IMR-90 (cell line): ENCODE results near the gene SLC2A13. TPM values are rescaled to one million over a fixed set of nuclear protein-coding genes. Genes with fewer than 3 reads are reported as not detected.
A peak's percentile ranks its signal among the peaks of the same experiment; 100 is the strongest.

Experiments used
- ATAC-seq: fragments of 200-7000 bp; cut with Tn5 transposase; 2 replicates; pipeline ENCODE4 v1.9.1; 2020; ENCODE audit warnings: low read depth, mild to moderate bottlenecking, moderate library complexity
- BruUV-seq: library from RNA; stranded (reverse); fragments of 400-500 nt; replicated peaks from 2 replicates; lab custom pipeline; 2021; lab: Mats Ljungman, UMichigan
- CTCF ChIA-PET: fragments of 300-600 bp; formaldehyde crosslinking; extraction: SDS; loops from one replicate; lab custom pipeline; 2021; ENCODE audit warnings: antibody characterized with exemption; lab: Yijun Ruan, JAX
- POLR2A ChIA-PET: fragments of 300-600 bp; sonication (Branson Sonifier 250); formaldehyde crosslinking; loops from one replicate; lab custom pipeline; 2022; ENCODE audit warnings: antibody characterized with exemption; ENCODE audit not compliant: unreplicated experiment; lab: Charles Lee
- DNase-seq: peaks from one replicate; pipeline ENCODE4 v3.0.0; 2013
- H2AFZ ChIP-seq: replicated peaks from 2 replicates; pipeline ENCODE3; 2013; ENCODE audit warnings: low read length, mild to moderate bottlenecking; ENCODE audit not compliant: poor library complexity
- H2AK5ac ChIP-seq: 2 replicates; pipeline ENCODE4 v1.6.1; 2013; ENCODE audit warnings: low read depth, low read length, inconsistent platforms
- H2AK9ac ChIP-seq: replicated peaks from 2 replicates; pipeline ENCODE3; 2013; ENCODE audit warnings: mild to moderate bottlenecking, low read depth, low read length, moderate library complexity; ENCODE audit not compliant: poor library complexity
- H2BK120ac ChIP-seq: 2 replicates; pipeline ENCODE4 v1.6.1; 2013; ENCODE audit warnings: low read depth, low read length, inconsistent platforms
- H2BK15ac ChIP-seq: 3 replicates; pipeline ENCODE4 v1.6.1; 2013; ENCODE audit warnings: low read depth, low read length, inconsistent platforms
- H2BK20ac ChIP-seq: 2 replicates; pipeline ENCODE4 v1.6.1; 2013; ENCODE audit warnings: low read depth, mild to moderate bottlenecking, inconsistent platforms, low read length, moderate library complexity
- H2BK5ac ChIP-seq: 2 replicates; pipeline ENCODE4 v1.6.1; 2013; ENCODE audit warnings: mild to moderate bottlenecking, low read depth, low read length, inconsistent platforms; ENCODE audit not compliant: poor library complexity, severe bottlenecking
- H3K14ac ChIP-seq: replicated peaks from 2 replicates; pipeline ENCODE4 v1.6.1; 2013; ENCODE audit warnings: low read depth, low read length, inconsistent platforms
- H3K18ac ChIP-seq: 2 replicates; pipeline ENCODE4 v1.6.1; 2013; ENCODE audit warnings: low read depth, low read length, control low read depth
- H3K23ac ChIP-seq: 2 replicates; pipeline ENCODE4 v1.6.1; 2013; ENCODE audit warnings: low read depth, low read length, inconsistent platforms
- H3K27ac ChIP-seq: 2 replicates; pipeline ENCODE4 v1.5.1; 2013; ENCODE audit warnings: mild to moderate bottlenecking, control low read depth, low read length; ENCODE audit not compliant: insufficient read depth
- H3K27me3 ChIP-seq: 2 replicates; pipeline ENCODE4 v1.6.1; 2013; ENCODE audit warnings: low read length; ENCODE audit not compliant: control insufficient read depth, insufficient read depth
- H3K36me3 ChIP-seq: 2 replicates; pipeline ENCODE4 v1.6.1; 2013; ENCODE audit warnings: low read length, mixed read lengths; ENCODE audit not compliant: control insufficient read depth, insufficient read depth
- H3K4ac ChIP-seq: 2 replicates; pipeline ENCODE4 v1.6.1; 2013; ENCODE audit warnings: low read depth, low read length, inconsistent platforms
- H3K4me1 ChIP-seq: 2 replicates; pipeline ENCODE4 v1.6.1; 2013; ENCODE audit warnings: low read length, mixed read lengths; ENCODE audit not compliant: control insufficient read depth, insufficient read depth
- H3K4me2 ChIP-seq: 2 replicates; pipeline ENCODE4 v1.6.1; 2013; ENCODE audit warnings: low read depth, mild to moderate bottlenecking, control low read depth, low read length, moderate library complexity
- H3K4me3 ChIP-seq: 2 replicates; pipeline ENCODE4 v1.5.1; 2013; ENCODE audit warnings: low read depth, mild to moderate bottlenecking, control low read depth, low read length, moderate library complexity; ENCODE audit not compliant: insufficient read depth
- H3K56ac ChIP-seq: 2 replicates; pipeline ENCODE4 v1.6.1; 2013; ENCODE audit warnings: low read length, inconsistent platforms; ENCODE audit not compliant: insufficient read depth; ENCODE audit errors: extremely low read depth
- H3K79me1 ChIP-seq, 2 experiments: 2 replicates each; pipeline ENCODE4 v1.6.1; 2013; ENCODE audit warnings: low read length in 2 of 2, inconsistent platforms in 1 of 2, low read depth in 1 of 2
- H3K9ac ChIP-seq: 2 replicates; pipeline ENCODE4 v1.6.1; 2013; ENCODE audit warnings: low read depth, low read length, control low read depth
- H3K9me1 ChIP-seq: 2 replicates; pipeline ENCODE4 v1.6.1; 2013; ENCODE audit warnings: low read length, inconsistent platforms; ENCODE audit not compliant: insufficient read depth
- H3K9me3 ChIP-seq: 2 replicates; pipeline ENCODE4 v1.6.1; 2013; ENCODE audit warnings: low read length; ENCODE audit not compliant: control insufficient read depth, insufficient read depth
- H4K20me1 ChIP-seq: 2 replicates; pipeline ENCODE4 v1.6.1; 2013; ENCODE audit warnings: low read length, inconsistent platforms; ENCODE audit not compliant: insufficient read depth
- H4K5ac ChIP-seq: 2 replicates; pipeline ENCODE4 v1.6.1; 2013; ENCODE audit warnings: mild to moderate bottlenecking, low read depth, low read length, control low read depth
- H4K8ac ChIP-seq, 2 experiments: 2 replicates each; pipeline ENCODE4 v1.6.1; 2013; ENCODE audit warnings: low read depth in 2 of 2, low read length in 2 of 2, control low read depth in 1 of 2, inconsistent platforms in 1 of 2
- H4K91ac ChIP-seq: 2 replicates; pipeline ENCODE4 v1.6.1; 2013; ENCODE audit warnings: low read depth, low read length, inconsistent platforms; ENCODE audit not compliant: insufficient read depth
- CEBPB ChIP-seq: IDR thresholded peaks from 2 replicates; pipeline ENCODE4 v1.6.1; 2012; ENCODE audit warnings: low read depth, low read length, improper control_type of control experiment
- WGBS, 2 experiments: methylation state at CpG; one replicate each; pipeline versions ENCODE4 v1.1.5 to v1.1.7; 2013; ENCODE audit warnings: missing lambda C conversion rate in 2 of 2; ENCODE audit not compliant: insufficient read length in 1 of 2; ENCODE audit errors: extremely low coverage in 2 of 2; 5-methylcytosine and 5-hydroxymethylcytosine counted together
- dilution Hi-C: fragments of 300-500 bp; cut with HindIII; formaldehyde crosslinking; loops from one replicate; pipeline ENCODE4 v1.14.3; 2018; ENCODE audit warnings: low sequenced_read_pairs; ENCODE audit not compliant: unreplicated experiment
- in situ Hi-C: fragments of 300-500 bp; cut with MboI; formaldehyde crosslinking; loops from 3 replicates; pipeline ENCODE4 v1.14.3; 2019; ENCODE audit warnings: low sequenced_read_pairs, inconsistent platforms, mixed read lengths
- intact Hi-C: fragments of 100-400 bp; cut with micrococcal nuclease; formaldehyde crosslinking; loops from 2 replicates; pipeline ENCODE4 v1.10.0; 2022
- polyA plus RNA-seq, 3 experiments: library from polyadenylated mRNA; depleted of rRNA; stranded (reverse); fragments of >200 nt; gene quantifications; 2 replicates each; pipeline ENCODE4 v1.2.3, GENCODE V29; 2012; ENCODE audit warnings: low replicate concordance in 1 of 3
- total RNA-seq: library from RNA; depleted of rRNA; stranded (reverse); fragments of >200 nt; gene quantifications from 2 replicates; pipeline ENCODE4 v1.2.3, GENCODE V29; 2012

Gene SLC2A13
- total and polyA plus RNA-seq, 2 of the 4 experiments (the other 2 are of a cell fraction): 1.5 to 3.9 TPM

GRCh38 chr12:40058721-40059190, 47.1 kb downstream of the SLC2A13 start:
- dilution Hi-C loops (no loop called here), in situ Hi-C loops (no loop called here), intact Hi-C loops (no loop called here)
- Histone ChIP-seq H3K14ac (no peak overlapping the region), H4K20me1 (no peaks in the 10 kb centered on the region), H3K9me1 (no peaks in the 10 kb centered on the region), H3K4me2 (no peak overlapping the region), H2BK5ac (no peak overlapping the region), H2AFZ (no peak overlapping the region), H3K27ac (no peak overlapping the region), H2BK15ac (no peak overlapping the region), H4K91ac (no peak overlapping the region), H2AK9ac (no peak overlapping the region), H4K5ac (no peak overlapping the region), H3K4ac (no peak overlapping the region), H2BK120ac (no peak overlapping the region), H3K27me3 (no peaks in the 10 kb centered on the region), H3K23ac (no peak overlapping the region), H3K56ac (no peak overlapping the region), H2AK5ac (no peak overlapping the region), H3K18ac (no peak overlapping the region), H4K8ac (no peak overlapping the region), H3K9ac (no peak overlapping the region), H2BK20ac (no peak overlapping the region), H3K9me3 (no peaks in the 10 kb centered on the region), H3K79me1 (no peaks in the 10 kb centered on the region; a peak in 1 of 4 replicates), H3K36me3 (no peaks in the 10 kb centered on the region), H3K4me1 (no peaks in the 10 kb centered on the region), H3K4me3 (no peak overlapping the region)
- BruUV-seq: no TSS peak
- ChIA-PET CTCF (no interaction called here), POLR2A (no interaction called here)
- TF ChIP-seq CEBPB: no peak
- WGBS, 2 experiments: no CpG with 5 or more reads among the region's 3 CpGs
- peak; percentile 25; the same call in 1 of the 2 replicates for ATAC-seq
- peak; percentile 5 for DNase-seq
